HG03520 (cell line): Measurements from ENCODE around the gene SOX4.
A peak's percentile ranks its signal among the peaks of the same experiment; 100 is the strongest.
"Not testable (repeated sequence)": the region's sequence is repeated elsewhere in the genome, so short reads cannot be mapped to it uniquely, and the experiment has no call there.

Source experiments
- ATAC-seq: cut with Tn5 transposase; IDR thresholded peaks from one replicate; pipeline ENCODE4 v1.9.1; 2021; ENCODE audit warnings: mild to moderate bottlenecking, moderate library complexity; ENCODE audit not compliant: unreplicated experiment

The SOX4 gene

DNA sequence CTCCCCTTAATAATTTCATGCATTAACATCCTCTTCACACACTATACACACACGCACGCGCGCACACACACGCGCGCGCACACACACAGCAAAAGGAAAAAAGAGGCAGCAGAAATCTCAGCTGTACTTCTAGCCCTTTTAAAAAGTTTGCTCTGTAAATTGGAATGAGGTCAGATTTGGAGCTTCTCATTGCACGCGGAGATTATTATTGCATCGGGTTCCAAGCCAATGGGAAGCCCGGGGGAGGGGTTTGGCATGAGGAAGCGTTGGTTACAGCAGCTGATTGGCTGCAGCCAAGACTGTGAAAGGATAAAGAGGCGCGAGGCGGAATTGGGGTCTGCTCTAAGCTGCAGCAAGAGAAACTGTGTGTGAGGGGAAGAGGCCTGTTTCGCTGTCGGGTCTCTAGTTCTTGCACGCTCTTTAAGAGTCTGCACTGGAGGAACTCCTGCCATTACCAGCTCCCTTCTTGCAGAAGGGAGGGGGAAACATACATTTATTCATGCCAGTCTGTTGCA lies at the start of gene SOX4:
TSS of gene SOX4 (plus strand) at position 340 of the 515 bp plus-strand sequence. CDS start 784 bp downstream, outside the sequence.
- ATAC-seq = peak; percentile 61

DNA sequence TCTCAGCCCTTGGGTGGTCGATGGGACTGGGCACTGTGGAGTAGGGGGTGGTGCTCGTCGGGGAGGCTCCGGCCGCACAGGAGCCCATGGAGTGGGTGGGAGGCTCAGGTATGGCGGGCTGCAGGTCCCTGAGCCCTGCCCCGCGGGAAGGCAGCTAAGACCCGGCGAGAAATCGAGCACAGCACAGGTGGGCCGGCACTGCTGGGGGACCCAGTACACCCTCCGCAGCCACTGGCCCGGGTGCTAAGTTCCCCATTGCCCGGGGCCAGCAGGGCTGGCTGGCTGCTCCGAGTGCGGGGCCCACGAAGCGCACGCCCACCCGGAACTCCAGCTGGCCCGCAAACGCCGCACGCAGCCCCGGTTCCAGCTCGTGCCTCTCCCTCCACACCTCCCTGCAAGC lies 41.3 kb upstream of the SOX4 start:
- not testable (repeated sequence) for ATAC-seq

DNA sequence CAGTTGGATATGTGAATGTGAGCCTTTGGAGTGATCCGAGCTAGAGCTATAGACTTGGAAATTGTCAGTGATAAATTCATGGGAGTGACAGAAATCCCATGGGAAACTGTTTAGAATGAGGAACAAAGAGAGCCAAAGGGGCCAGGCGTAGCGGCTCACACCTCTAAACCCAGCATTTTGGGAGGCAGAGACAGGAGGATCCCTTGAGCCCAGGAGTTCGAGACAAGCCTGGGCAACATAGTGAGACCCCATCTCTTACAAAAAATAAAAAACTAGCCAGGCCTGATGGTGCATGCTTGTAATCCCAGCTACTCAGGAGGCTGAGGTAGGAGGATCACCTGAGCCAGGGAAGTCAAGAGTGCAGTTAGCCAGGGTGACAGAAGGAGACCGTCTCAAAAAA lies 39.3 kb upstream of the SOX4 start:
- ATAC-seq = no peak

DNA sequence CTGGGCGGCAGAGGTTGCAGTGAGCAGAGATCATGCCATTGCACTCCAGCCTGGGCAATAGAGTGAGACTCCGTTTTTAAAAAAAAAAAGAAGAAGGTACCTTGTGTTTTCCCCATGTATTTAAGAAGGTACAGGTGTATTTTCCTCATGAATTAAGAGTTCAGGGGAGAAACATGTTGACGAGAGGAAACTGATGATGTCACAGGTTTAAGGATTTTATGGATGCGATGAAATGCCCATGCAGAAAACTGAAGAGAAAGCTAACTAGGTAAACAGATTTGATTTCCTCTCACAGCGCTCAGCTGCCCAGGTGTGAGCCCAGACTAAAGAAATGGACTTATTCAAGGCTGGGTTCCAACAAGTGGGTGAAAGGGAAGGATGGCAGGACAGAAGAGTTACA lies 38.4 kb upstream of the SOX4 start:
- ATAC-seq = no peak

DNA sequence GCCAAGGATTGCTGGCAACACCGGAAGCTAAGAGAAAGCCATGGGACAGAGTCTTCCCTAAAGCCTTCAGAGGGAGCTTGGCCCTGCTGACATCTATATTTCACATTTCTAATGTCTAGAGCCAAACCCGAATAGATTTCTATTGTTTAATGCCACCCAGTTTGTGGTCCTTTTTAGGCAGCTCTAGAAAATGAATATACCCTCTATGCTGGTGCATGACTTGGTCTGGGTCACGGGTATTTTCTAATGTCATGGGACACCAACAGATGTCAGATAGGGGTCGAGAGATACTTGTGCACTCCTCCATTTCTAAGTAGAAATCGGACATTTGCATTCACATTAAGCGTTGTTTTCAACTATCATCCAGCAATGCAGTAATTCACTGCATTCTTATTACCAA lies 37.0 kb upstream of the SOX4 start:
- ATAC-seq = no peak

DNA sequence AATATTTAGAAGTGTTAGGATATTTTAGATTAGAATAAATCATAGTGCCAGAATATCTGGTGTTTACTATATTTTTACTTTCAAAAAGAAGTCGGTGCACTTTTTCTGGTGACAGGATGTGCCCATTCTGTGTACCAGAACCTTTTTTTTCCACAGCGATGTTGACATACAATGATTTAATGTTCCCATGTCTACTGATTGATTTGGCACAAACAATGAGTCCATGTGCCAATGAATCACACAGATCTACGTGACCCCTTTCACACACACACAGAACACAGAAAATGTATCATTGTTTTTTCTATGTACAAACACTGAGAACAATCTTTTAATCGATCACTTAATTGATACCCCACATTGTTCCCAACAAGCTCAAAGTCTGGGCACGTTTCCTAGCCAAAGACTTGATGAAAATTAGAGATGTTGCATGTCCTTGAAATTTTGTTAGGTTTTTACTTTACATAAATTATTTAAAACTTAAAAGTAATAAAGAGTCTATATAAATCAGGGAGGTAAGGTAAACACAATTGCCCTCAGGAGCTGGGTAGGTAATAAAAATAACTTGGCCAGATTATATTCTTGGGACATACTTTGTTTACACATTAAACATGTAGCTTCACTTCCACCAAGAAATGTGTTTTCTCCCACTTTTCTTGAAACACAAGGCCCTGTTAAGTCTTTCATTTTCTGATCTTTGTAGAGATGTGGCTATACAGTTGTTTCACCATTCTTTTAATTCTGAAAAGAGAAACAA lies 36.4 kb upstream of the SOX4 start:
- no peak for ATAC-seq

DNA sequence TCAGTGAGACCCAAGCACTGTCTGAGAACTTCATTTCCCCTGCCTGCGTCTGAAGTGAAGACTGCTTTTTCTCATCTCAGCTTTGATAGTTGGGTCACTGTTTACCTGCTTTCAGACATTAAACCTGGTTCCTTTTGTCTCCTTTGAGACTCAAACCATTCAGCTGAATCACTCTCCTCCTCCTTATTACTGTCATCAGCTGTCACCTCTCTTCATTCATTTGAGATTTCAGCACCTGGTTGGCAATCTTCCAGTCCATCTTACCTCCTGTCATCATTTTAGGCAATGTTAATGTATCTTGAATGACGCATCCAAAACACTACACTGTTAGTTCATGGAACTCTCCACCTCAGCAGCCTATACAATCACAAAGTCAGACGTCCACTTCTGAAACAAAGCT lies 34.3 kb upstream of the SOX4 start:
- ATAC-seq = no peak

DNA sequence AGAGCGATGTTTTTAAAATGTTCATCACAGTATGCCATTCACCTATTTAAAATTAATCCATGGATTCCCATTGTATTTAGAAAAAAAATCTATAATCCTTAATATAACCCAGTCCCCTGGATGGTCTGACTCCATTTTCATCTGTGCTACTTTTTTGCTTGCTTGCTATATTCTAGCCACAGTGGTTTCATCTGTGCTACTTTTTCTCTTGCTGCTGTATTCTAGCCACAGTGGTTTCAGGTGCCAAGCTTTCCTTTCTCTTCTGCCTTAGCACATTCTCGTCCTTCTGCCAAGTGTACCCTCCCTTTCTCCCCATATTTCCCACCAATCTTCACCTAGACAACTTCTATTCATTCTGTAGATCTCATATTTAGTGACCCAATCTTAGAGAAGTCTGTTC lies 33.3 kb upstream of the SOX4 start:
- no peak for ATAC-seq

DNA sequence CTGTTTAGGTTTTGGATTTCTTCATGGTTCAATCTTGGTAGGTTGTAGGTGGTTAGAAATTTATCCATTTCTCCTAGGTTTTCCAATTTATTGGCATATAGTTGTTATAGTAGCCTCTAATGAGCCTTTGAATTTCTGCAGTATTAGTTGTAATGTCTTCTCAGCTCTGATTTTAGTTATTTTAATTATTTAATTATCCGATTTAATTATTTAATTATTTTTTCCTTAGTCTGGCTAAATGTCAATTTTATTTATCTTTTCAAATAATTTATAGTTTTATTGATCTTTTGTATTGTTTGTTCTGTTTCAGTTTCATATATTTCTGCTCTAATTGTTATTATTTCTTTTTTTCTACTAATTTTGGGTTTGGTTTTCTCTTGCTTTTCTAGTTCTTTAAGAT lies 28.1 kb upstream of the SOX4 start:
- ATAC-seq = no peak

DNA sequence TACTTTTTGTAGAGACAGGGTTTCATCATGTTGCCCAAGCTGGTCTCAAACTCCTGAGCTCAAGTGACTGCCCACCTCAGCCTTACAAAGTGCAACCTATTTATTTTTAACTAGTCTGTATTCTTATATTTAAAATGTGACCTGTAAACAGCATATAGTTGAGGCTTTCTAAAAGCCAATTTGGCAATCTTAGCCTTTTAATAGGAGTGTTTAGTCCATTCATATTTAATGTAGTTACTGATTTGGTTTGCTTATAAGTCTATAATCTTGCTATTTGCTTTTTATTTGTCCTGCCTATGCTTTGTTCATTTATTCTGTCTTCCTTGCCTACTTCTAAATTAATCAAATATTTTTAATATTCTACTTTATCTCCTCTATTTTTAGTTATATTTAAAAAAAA lies 15.0 kb upstream of the SOX4 start:
- ATAC-seq = no peak

DNA sequence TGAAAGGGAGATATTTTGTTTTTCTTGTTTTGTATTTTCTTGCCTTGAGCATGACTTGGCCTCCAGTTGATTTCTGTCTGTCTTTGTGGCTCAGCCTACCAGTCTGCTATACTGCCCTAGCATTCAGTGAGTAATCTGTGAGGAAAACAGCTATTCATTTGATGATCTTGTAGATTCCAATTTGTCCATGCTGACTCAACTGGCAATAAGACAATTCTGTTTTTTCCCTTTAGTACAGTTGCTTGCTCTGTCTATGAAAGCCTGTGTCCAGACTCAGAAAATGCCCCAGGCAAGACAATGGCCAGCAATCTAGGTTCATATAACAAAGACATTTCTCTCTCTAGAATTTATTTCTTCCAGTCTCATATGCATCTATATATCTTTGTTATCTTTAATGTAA lies 10.9 kb upstream of the SOX4 start:
- ATAC-seq = no peak

DNA sequence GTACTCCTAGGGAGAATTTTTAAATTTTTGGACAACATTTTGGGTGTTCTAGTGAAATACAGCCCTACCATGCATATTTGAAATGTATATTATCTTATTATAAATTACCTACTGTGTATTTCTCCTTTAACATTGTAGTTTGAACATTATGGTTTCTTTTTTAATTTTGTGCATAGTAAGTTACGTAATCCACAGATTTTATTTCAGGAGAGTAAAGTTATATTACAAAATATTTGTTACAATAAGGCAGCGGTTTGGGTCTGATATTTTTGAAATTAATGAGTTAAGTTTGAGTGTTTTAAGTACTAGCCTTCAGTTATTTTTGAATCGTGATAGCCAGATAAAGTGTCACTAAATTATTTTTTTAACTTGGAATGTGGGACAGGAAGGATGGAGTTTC lies 7.3 kb upstream of the SOX4 start:
- ATAC-seq = no peak

DNA sequence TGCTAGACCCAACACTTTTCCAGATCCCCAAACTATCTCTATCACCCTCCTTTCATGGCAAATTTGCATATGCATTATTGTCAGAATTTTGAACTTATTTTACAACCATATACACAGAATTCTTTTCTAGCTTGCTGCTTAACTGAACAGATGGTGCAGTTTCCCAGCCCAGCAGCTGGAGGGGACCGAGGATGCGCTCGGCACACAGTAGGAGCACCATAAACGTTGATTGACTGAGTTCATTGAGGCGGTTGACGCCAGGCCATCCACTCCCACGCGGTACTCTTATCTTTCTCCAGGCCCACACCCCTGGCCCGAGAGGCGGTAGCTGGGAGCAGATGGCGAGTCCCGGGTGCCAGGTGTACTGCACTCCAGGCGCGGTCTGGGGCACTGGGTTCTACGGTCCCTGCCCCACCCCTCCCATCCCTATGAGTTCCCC lies 6.8 kb upstream of the SOX4 start:
- ATAC-seq = no peak

DNA sequence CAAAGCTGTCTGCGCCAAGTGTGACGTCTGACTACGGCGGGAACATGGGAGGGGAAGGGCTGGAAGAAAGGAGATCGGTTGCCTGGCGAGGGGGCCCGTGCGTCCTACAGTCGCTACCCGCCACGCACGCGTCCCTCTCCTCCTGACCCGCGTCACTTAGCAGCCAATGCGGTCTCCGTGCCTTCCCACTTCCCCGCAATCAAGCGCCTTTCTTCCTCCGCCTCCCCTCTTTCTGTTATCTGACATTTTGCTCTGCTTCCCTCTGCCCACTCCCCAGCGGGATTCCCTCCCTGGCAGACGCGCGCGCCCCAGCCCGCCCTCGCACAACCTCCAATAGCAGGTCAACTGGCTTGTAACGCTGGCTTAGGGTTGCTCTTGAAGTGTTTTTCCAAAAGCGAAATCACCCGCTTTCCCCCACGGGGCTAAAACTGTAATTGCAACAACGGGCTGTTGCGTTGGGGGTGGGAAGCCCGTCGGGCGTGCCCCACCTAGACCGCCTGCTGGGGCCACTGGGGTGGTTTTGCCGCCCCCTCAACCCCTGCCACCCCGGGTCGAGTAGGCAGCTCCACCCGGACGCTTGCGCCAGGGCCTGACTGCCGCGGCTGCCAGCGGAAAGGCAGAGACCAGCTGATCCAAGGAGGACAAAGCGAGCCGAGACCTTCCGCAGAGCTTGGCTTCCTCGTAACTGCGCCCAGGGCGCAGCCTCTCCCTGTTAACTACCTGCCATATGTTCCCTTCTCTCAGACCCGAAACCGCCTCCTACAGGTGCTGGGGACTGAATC lies 6.2 kb upstream of the SOX4 start:
- ATAC-seq = peak; percentile 32

DNA sequence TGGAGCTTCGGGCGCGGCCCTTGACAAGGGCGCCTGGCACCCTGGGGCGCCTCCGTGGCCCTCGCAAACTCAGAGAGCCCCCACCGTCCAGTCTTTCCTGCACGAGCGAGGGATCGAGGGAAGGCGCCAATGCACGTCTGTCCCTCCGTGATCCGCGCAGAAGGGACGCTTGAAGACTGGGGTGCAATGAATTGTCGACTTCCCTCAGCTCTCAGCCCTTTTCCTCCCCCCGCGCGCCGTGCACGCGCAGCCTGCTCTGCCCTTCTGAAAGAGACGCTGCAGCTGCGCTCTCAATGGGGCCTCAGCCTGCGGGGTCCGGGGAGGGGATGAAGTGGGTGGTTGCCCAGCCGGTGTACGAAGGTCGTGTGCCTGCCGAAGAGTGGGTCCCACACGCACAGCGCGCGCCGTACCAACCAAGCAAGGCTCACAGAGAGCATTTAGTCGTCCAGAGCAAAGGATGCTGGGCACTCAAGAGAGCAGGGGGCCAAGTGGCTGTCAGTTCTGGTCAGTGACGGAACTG lies 5.5 kb upstream of the SOX4 start:
- peak; percentile 33 for ATAC-seq

DNA sequence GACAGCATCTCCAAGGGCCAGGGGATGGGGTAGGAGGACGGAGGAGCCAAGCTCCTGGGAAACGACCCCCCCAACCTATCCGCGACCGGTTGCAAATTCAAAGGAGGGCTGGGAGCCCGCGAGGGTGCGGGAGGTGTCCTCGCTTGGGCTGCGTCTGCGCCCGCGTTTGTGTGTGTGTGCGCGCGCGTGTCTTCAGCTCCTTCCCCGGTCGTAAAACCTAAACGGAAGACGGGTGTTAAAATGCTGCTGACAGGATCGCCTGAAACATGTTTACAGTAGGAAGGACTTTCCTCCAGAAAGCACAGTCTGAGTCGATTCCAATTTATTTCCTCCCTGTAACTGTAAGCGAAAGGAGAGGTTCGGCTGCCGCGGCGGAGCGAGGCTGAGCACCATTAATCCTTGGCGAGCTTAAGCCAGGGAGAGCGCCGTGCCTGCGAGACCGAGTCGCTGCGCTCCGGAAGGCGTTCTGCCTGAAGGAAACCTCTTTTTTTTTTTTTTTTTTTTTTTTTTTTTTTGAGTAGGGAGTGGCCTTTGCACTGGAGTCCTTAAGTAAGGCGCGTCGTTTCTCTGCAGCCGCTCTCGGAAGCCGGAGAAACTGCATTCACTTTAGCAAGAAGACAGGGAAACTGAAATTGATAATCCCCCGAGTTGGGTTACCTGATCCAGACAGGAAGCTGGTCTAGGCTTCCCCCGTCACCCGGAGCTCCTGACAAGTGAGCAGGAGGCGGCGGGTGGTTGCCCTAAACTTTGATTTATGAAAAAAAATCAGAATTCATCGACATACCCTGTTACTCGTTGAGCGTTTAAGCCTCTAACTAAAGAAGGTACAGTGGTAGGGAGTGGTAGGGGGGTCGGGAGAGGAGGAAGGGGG lies 4.8 kb upstream of the SOX4 start:
- ATAC-seq = peak; percentile 32

DNA sequence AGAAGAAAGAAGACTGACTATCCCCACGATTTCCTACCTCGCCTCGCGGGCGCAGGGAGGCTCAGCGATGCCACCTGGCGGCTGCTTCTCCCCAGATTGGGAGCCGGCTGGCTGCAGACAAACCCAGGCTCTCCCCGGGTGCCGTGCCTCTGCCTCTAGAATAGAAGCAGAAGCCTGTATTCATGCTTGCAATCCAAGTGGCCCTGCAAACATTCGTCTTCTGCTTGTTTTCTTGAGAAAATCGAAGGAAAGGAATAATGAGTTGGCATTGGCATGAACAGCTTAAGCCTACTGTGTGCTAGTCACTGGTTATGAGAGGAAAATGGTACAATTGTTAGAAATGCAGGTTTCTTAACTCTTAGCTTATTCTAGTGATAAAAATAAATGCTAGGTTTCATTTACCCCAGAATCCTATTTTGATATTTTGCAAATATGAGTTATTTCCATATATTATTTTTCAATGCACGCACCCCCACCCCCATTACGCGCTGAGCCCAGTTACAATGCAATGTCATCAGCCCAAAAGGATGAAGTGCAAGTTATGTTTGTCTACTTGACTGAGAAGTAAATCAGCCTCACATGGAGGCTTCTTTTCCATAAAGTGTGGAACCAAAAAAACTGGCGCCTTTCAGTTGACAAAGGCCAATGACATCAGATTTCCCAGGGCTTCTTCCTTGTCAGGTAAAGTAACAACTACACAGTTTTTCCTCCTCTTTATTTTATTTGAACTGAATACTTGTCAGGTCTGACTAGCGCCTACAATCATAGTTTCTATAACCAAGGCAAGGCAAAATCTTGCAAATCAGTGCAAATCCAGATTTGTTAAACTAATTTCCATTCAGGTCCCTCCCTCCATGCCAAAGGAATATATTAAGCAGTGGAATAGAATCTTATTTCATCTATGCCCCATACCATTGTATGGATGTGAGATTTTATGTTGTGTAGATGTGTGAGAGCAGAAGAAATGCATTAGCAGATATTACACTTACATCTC lies 3.9 kb upstream of the SOX4 start:
- ATAC-seq = no peak

DNA sequence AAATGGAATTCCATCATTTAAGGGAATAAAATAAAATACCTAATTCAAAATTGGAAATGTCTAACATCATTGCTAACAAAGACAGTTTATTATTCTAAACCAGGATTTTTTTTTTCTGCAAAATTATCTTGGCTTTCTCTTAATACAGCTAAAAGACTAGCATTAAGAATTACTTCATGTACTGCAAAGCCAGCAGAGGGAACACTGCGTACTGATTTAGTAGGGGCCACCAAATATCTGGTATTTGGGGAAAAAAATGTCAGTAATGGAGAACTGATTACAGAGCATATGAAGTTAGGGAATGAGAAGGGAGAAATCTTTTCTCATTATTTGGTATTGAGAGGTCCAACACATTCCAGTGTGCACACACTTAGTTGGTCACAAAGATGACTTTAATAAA lies 3.2 kb upstream of the SOX4 start:
- ATAC-seq = no peak

DNA sequence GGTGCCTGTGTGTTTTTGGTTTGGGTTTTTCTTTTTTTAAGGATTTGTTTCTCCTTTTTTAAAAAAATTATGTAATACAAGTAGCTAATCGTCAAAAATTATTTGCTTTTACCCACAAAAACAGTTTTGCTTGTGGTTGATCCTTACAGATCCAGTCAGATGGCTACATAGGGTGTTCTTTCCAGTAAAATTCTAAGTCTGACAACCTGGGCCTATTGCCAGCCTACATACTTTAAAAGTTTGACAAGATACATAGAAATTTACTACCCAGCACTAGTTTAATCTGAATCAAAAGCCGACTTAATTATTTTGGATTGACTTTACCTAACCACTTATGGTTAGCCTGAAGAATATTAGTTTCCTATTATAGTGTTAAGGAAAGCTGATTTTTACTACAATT lies 2.1 kb upstream of the SOX4 start:
- ATAC-seq = no peak

DNA sequence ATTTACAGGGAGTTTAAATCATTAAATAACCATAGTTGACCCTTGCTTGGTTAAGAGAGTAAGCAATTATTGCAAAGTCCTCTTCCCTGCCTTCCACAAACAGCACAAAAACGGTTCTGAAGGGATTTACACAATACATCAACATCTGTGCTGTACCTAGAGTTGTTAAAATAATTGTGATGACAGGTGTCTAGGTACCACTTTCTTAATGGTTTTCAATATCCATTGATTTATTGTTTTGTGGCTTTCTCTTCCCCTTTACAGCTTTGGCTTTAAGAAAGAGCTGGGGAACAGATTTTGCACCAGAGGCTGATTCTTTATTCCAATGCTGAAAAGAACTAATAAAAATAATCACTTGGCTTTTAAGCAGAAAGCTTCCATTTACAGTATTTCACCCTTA lies 598 bp upstream of the SOX4 start:
- no peak for ATAC-seq
